Measurements from ENCODE around the gene TSPO. TPM values are rescaled to one million over a fixed set of nuclear protein-coding genes. Genes with fewer than 3 reads are reported as not detected.

Gene TSPO
- total RNA-seq = 781 and 866 TPM in 2 replicates

DNA sequence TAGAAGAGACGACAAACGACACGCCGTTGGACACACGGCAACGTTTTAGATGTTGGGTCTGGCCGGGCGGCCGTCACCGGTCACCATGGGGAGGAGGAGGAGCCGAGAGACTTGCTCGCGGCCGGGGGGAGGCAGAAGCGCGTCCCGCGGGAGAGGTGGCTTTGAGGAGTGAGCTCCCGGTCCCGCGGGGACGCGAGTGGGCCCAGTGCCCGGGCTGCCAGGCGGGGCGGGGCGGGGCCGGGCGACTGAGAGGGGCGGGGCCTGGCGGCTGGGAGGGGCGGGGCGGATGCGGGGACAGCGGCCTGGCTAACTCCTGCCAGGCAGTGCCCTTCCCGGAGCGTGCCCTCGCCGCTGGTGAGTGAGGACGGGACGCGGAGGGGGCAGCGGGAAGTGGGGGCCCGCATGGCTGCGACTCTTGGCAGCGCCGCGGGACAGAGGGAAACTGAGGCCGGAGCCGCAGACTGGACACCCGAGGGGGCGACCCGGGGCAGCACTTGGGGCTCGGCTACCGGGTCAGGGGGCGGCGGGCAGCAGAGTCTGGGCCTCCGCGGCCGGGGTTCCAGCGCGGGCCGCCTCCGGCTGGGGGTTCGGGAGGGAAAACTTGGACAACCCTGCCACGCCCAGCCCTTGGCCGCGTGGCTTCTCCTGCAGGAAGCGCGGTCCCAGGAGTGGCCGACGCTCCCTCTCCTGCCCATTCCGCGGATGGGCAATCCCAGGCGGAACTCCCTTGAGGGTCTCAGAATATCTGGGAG is at the start of gene TSPO:
Gene TSPO (plus strand): TSS at position 309 of the 752 bp plus-strand sequence. CDS start 7,680 bp downstream, outside the sequence.

DNA sequence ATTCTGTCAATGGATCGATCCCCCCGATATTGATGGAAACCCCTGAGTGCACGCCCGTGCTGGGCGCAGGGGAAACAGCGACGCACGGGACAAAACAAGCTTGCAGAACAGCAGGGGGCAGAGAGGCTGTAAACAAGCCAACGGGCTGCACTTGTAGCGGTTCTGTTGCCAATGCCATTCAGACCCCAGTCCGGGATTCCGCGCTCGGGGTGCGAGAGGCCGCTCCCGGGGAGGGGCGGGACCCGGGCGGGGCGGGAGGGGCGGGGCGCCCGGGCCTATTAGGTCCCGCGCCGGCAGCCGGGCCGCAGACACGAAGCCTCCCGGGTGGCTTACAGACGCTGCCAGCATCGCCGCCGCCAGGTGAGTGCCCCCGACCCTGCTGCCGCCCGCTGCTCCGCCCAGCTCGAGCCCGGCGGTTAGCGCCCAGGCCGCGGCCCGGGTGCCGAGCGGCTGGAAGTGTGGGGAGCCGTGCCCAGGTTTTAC is 40.9 kb upstream of the TSPO start, which contains the start of gene BIK:
Gene BIK (plus strand): TSS at position 307 of the 483 bp plus-strand sequence. CDS start 13,273 bp downstream, outside the sequence.

GRCh38 chr22:43142880-43143562 is 8.3 kb upstream of the TSPO start, which contains the start of gene MCAT:
Gene MCAT, minus strand, starts transcription at chr22:43143398. Its CDS starts 50 bp downstream, at chr22:43143348.

DNA sequence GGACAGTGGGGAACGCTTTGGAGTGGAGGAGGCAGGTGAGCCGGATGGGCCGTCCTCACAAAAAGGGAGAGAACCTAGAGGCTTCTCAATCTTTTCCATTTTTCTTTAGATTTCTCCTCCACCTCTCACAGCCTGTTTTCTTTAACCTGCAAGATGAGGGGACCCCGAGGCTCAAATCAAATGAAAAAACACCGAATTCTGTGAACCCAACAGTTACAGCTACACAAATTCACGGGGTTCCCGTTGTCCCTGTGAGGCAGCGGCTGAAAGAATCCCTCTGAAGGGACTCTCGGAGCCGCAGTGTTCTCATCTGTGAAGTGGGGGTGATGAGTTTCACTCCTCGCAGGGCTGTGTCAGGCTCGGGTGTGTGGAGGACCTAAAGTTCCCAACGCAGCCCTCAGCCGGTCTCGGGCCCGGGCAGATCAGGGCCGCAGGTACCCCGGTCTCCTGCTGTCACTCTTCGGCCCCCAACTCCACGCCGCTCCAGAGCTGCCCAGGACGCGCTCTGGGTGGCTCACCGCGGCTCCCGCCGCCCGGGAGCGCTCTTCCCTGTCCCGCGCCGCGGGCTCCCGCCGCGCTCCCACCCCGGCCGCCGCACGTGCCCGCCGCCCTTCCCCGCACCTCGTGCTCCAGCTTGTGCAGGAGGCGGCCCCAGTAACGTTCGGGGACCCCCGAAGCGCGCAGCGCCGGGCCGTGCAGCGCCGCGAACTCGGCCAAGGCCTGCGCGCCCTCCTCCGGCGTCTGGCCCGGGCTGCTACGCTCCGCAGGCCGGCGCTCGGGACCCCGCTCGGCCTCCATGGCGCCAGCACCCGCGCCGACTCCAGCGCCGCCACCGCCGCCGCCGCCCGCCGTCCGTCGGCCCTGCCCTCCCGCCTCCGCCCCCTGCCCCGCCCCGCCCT is 35.2 kb downstream of the TSPO start, which contains the start of gene TTLL12:
Gene TTLL12 (minus strand): TSS at position 863 of the 899 bp plus-strand sequence. CDS start 65 bp downstream, at position 798.

Other genes starting within 250 kb of the TSPO start
- 45.2 and 55.7 TPM in 2 replicates for gene PACSIN2, start 136.4 kb upstream of the TSPO start, total RNA-seq
- 6.3 and 7.7 TPM in 2 replicates for gene TTLL1, start 62.2 kb upstream of the TSPO start, total RNA-seq
- 61.0 and 99.3 TPM in 2 replicates for gene BIK, start 40.8 kb upstream of the TSPO start, total RNA-seq
- 13.4 and 16.9 TPM in 2 replicates for gene MCAT, start 8.2 kb upstream of the TSPO start, total RNA-seq
- 75.4 and 88.5 TPM in 2 replicates for gene TTLL12, start 35.6 kb downstream of the TSPO start, total RNA-seq
- gene SCUBE1, start 191.8 kb downstream of the TSPO start, total RNA-seq = not detected in 2 replicates

All from tracheal epithelial cell (primary cell).